ENCODE data around the gene TBX10.

The TBX10 gene

GRCh38 chr11:67667490-67668191 lies 28.1 kb upstream of the TBX10 start:
- no peak overlapping the region for H3K4me3 ChIP-seq (replicated peaks; ENCODE audit: low read depth, low read length)
- no peak for DNase-seq (ENCODE audit: low read depth)
- TF ChIP-seq CTCF (IDR thresholded peaks at IDR 0.05; ENCODE audit: low read length, missing control alignments), result no peak

GRCh38 chr11:67666676-67667489 lies 27.3 kb upstream of the TBX10 start:
- DNase-seq (ENCODE audit: low read depth), result no peak
- no peak for TF ChIP-seq CTCF (IDR thresholded peaks at IDR 0.05; ENCODE audit: low read length, missing control alignments)
- no peak overlapping the region for H3K4me3 ChIP-seq (replicated peaks; ENCODE audit: low read depth, low read length)

GRCh38 chr11:67666303-67666645 lies 26.7 kb upstream of the TBX10 start:
- no peak for DNase-seq (ENCODE audit: low read depth)
- no peak for TF ChIP-seq CTCF (IDR thresholded peaks at IDR 0.05; ENCODE audit: low read length, missing control alignments)
- H3K4me3 ChIP-seq (replicated peaks; ENCODE audit: low read depth, low read length), result no peak overlapping the region

- DNase-seq (ENCODE audit: low read depth), result no peak
- no peak overlapping the region for H3K4me3 ChIP-seq (replicated peaks; ENCODE audit: low read depth, low read length)
- TF ChIP-seq CTCF (IDR thresholded peaks at IDR 0.05; ENCODE audit: low read length, missing control alignments), result no peak
Measured at GRCh38 chr11:67665541-67666302, 26.2 kb upstream of the TBX10 start.

GRCh38 chr11:67664696-67665540 lies 25.4 kb upstream of the TBX10 start:
- TF ChIP-seq CTCF (IDR thresholded peaks at IDR 0.05; ENCODE audit: low read length, missing control alignments), result no peak
- H3K4me3 ChIP-seq (replicated peaks; ENCODE audit: low read depth, low read length), result no peak overlapping the region
- no peak for DNase-seq (ENCODE audit: low read depth)

GRCh38 chr11:67664213-67664585 lies 24.6 kb upstream of the TBX10 start:
- DNase-seq (ENCODE audit: low read depth), result no peak
- no peak overlapping the region for H3K4me3 ChIP-seq (replicated peaks; ENCODE audit: low read depth, low read length)
- no peak for TF ChIP-seq CTCF (IDR thresholded peaks at IDR 0.05; ENCODE audit: low read length, missing control alignments)

Data from fibroblast of pulmonary artery (primary cell).